ENCODE results near the gene POLD4.

The POLD4 gene

GRCh38 chr11:67366546-67366945, 13.2 kb upstream of the POLD4 start:
- no peak overlapping the region for H3K27ac ChIP-seq (replicated peaks)
- no peak for DNase-seq (ENCODE audit: low read depth in 1 of 2, low spot score in 1 of 2)

GRCh38 chr11:67365736-67366444, 12.5 kb upstream of the POLD4 start:
- Histone ChIP-seq H3K4me3 (replicated peaks; ENCODE audit: insufficient read depth, low read length) (no peak overlapping the region), H3K27me3 (ENCODE audit: insufficient read depth, poor library complexity, severe bottlenecking) (no peaks in the 10 kb centered on the region), H3K27ac (replicated peaks) (no peak overlapping the region)
- TF ChIP-seq, protein P1, sequence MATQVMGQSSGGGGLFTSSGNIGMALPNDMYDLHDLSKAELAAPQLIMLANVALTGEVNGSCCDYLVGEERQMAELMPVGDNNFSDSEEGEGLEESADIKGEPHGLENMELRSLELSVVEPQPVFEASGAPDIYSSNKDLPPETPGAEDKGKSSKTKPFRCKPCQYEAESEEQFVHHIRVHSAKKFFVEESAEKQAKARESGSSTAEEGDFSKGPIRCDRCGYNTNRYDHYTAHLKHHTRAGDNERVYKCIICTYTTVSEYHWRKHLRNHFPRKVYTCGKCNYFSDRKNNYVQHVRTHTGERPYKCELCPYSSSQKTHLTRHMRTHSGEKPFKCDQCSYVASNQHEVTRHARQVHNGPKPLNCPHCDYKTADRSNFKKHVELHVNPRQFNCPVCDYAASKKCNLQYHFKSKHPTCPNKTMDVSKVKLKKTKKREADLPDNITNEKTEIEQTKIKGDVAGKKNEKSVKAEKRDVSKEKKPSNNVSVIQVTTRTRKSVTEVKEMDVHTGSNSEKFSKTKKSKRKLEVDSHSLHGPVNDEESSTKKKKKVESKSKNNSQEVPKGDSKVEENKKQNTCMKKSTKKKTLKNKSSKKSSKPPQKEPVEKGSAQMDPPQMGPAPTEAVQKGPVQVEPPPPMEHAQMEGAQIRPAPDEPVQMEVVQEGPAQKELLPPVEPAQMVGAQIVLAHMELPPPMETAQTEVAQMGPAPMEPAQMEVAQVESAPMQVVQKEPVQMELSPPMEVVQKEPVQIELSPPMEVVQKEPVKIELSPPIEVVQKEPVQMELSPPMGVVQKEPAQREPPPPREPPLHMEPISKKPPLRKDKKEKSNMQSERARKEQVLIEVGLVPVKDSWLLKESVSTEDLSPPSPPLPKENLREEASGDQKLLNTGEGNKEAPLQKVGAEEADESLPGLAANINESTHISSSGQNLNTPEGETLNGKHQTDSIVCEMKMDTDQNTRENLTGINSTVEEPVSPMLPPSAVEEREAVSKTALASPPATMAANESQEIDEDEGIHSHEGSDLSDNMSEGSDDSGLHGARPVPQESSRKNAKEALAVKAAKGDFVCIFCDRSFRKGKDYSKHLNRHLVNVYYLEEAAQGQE (IDR thresholded peaks at IDR 0.05; ENCODE audit: insufficient replicate concordance, low read depth) = no peak
- TF ChIP-seq GABPA (IDR thresholded peaks at IDR 0.05; ENCODE audit: low read depth) (no peak), POLR2AphosphoS5 (IDR thresholded peaks at IDR 0.05; ENCODE audit: low read depth) (no peak), SPI1 (IDR thresholded peaks at IDR 0.05; ENCODE audit: borderline replicate concordance, low read depth) (no peak)
- TF ChIP-seq, protein P2, sequence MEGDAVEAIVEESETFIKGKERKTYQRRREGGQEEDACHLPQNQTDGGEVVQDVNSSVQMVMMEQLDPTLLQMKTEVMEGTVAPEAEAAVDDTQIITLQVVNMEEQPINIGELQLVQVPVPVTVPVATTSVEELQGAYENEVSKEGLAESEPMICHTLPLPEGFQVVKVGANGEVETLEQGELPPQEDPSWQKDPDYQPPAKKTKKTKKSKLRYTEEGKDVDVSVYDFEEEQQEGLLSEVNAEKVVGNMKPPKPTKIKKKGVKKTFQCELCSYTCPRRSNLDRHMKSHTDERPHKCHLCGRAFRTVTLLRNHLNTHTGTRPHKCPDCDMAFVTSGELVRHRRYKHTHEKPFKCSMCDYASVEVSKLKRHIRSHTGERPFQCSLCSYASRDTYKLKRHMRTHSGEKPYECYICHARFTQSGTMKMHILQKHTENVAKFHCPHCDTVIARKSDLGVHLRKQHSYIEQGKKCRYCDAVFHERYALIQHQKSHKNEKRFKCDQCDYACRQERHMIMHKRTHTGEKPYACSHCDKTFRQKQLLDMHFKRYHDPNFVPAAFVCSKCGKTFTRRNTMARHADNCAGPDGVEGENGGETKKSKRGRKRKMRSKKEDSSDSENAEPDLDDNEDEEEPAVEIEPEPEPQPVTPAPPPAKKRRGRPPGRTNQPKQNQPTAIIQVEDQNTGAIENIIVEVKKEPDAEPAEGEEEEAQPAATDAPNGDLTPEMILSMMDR (IDR thresholded peaks at IDR 0.05; ENCODE audit: insufficient read depth, low read length) = no peak
- DNase-seq (ENCODE audit: low read depth in 1 of 2, low spot score in 1 of 2) = no peak

More at GRCh38 chr11:67366546-67366945, 13.2 kb upstream of the POLD4 start:
- TF ChIP-seq, protein P2 (IDR thresholded peaks at IDR 0.05; ENCODE audit: insufficient read depth, low read length) = no peak
- TF ChIP-seq POLR2AphosphoS5 (IDR thresholded peaks at IDR 0.05; ENCODE audit: low read depth) (no peak), GABPA (IDR thresholded peaks at IDR 0.05; ENCODE audit: low read depth) (no peak), SPI1 (IDR thresholded peaks at IDR 0.05; ENCODE audit: borderline replicate concordance, low read depth) (no peak)
- TF ChIP-seq, protein P1 (IDR thresholded peaks at IDR 0.05; ENCODE audit: insufficient replicate concordance, low read depth) = no peak
- Histone ChIP-seq H3K27me3 (ENCODE audit: insufficient read depth, poor library complexity, severe bottlenecking) (no peaks in the 10 kb centered on the region), H3K4me3 (replicated peaks; ENCODE audit: insufficient read depth, low read length) (no peak overlapping the region)

- TF ChIP-seq GABPA (IDR thresholded peaks at IDR 0.05; ENCODE audit: low read depth) = no peak
- TF ChIP-seq, protein P2 (IDR thresholded peaks at IDR 0.05; ENCODE audit: insufficient read depth, low read length) = no peak
- H3K27me3 ChIP-seq (ENCODE audit: insufficient read depth, poor library complexity, severe bottlenecking) = no peaks in the 10 kb centered on the region
- no peak overlapping the region for H3K4me3 ChIP-seq (replicated peaks; ENCODE audit: insufficient read depth, low read length)
- no peak for DNase-seq (ENCODE audit: low read depth in 1 of 2, low spot score in 1 of 2)
- no peak overlapping the region for H3K27ac ChIP-seq (replicated peaks)
Observed at GRCh38 chr11:67364783-67365722, 11.7 kb upstream of the POLD4 start.

Data from HL-60 (cell line).